IPS DF 4.7 (cell line): ENCODE measurements around the gene HOXC5.
"Not testable (repeated sequence)": the region's sequence is repeated elsewhere in the genome, so short reads cannot be mapped to it uniquely, and the experiment has no call there.

Experiments
- DNase-seq: peaks from one replicate; pipeline ENCODE4 v3.0.0-alpha.2; 2013; ENCODE audit warnings: low spot score; ENCODE audit errors: extremely low read depth

Gene HOXC5

GRCh38 chr12:54060975-54061778, 28.3 kb downstream of the HOXC5 start:
- DNase-seq, result no peak

GRCh38 chr12:54065677-54066076, 32.8 kb downstream of the HOXC5 start:
- DNase-seq, result no peak

- no peak for DNase-seq
Observed at GRCh38 chr12:54066408-54066807, 33.6 kb downstream of the HOXC5 start.

GRCh38 chr12:54068418-54069070, 35.7 kb downstream of the HOXC5 start:
- no peak for DNase-seq

GRCh38 chr12:54071942-54072341, 39.1 kb downstream of the HOXC5 start:
- DNase-seq, result no peak

- DNase-seq, result no peak
Observed at GRCh38 chr12:54074308-54074707, 41.5 kb downstream of the HOXC5 start.

- DNase-seq, result no peak
Observed at GRCh38 chr12:54075409-54075808, 42.6 kb downstream of the HOXC5 start.

GRCh38 chr12:54075974-54076373, 43.1 kb downstream of the HOXC5 start:
- peak; percentile 71 for DNase-seq

- not testable (repeated sequence) for DNase-seq
Observed at GRCh38 chr12:54077843-54078242, 45.0 kb downstream of the HOXC5 start.

- DNase-seq, result not testable (repeated sequence)
Observed at GRCh38 chr12:54079115-54079514, 46.3 kb downstream of the HOXC5 start.

- not testable (repeated sequence) for DNase-seq
Observed at GRCh38 chr12:54080008-54080924, 47.4 kb downstream of the HOXC5 start.

GRCh38 chr12:54081053-54081514, 48.2 kb downstream of the HOXC5 start:
- not testable (repeated sequence) for DNase-seq

- not testable (repeated sequence) for DNase-seq
Observed at GRCh38 chr12:54081581-54082396, 48.9 kb downstream of the HOXC5 start.

GRCh38 chr12:54082397-54082892, 49.6 kb downstream of the HOXC5 start:
- no peak for DNase-seq
